ENCODE measurements around the gene P2RX2. TPM values are rescaled to one million over a fixed set of nuclear protein-coding genes. Genes with fewer than 3 reads are reported as not detected.

P2RX2 gene
- total RNA-seq, 1 experiment from 2014 or later = not detected

DNA sequence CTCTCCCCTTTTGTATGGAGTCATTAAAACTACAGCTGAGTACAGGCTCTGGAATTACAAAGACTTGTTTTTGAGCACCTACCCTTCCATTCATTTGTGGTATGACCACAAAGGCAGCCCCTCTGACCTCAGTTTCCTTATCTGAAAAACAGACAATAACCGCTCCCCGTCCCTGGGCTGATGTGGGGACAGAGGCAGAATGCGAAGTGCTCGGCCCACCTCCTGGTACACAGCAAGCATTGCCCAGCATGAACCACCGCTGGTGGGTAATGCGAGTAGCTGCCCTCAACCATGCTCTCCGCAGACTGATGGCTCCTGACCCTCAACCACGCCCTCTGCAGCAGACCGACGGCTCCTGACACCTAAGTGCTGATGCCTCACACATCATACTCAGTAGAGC, 22.4 kb downstream of the P2RX2 start:
- Histone ChIP-seq H3K9me2 (ENCODE audit: insufficient read depth) (no peaks in the 10 kb centered on the region), H3K4me1 (ENCODE audit: control insufficient read depth in 1 of 2, insufficient read depth in 2 of 2, low read length in 2 of 2) (no peaks in the 10 kb centered on the region), H3K79me2 (ENCODE audit: insufficient read depth, low read length) (no peaks in the 10 kb centered on the region), H3K27me3 (ENCODE audit: insufficient read depth, low read length) (no peaks in the 10 kb centered on the region), H3K9ac (ENCODE audit: low read length) (no peak overlapping the region), H3K4me3 (replicated peaks in 1 of 2; ENCODE audit: low read depth in 1 of 2, low read length in 2 of 2) (no peak overlapping the region), H3K4me2 (ENCODE audit: low read length) (no peak overlapping the region), H3K9me3 (ENCODE audit: control insufficient read depth in 1 of 2, insufficient read depth in 1 of 2, low read depth in 1 of 2, low read length in 2 of 2) (no peaks in the 10 kb centered on the region), H3K36me3 (ENCODE audit: control insufficient read depth in 1 of 2, insufficient read depth in 2 of 2, low read length in 2 of 2) (peaks cover 31 to 50% of the 10 kb centered on the region in 2 experiments; a peak in 3 of 4 replicates), H4K20me1 (ENCODE audit: insufficient read depth) (no peaks in the 10 kb centered on the region), H3K27ac (ENCODE audit: low read depth, low read length) (no peak overlapping the region), H2AFZ (ENCODE audit: low read depth, low read length, poor library complexity, severe bottlenecking) (no peak overlapping the region)
- no TSS peak for BruUV-seq (replicated peaks)
- POLR2A ChIA-PET = no interaction called here
- DNase-seq (ENCODE audit: low read depth, low spot score) = no peak
- no peak for ATAC-seq
- intact Hi-C loops (cut with micrococcal nuclease) = no loop called here
- TF ChIP-seq, protein P1, sequence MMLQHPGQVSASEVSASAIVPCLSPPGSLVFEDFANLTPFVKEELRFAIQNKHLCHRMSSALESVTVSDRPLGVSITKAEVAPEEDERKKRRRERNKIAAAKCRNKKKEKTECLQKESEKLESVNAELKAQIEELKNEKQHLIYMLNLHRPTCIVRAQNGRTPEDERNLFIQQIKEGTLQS (IDR thresholded peaks at IDR 0.05) = no peak
- TF ChIP-seq EZH2phosphoT487 (IDR thresholded peaks at IDR 0.05; ENCODE audit: borderline replicate concordance) = no peak
- no peak for TF ChIP-seq SP1 (IDR thresholded peaks at IDR 0.05; ENCODE audit: low read depth)
- TF ChIP-seq SIN3A (IDR thresholded peaks at IDR 0.05; ENCODE audit: low read depth) = no peak
- CTCF ChIA-PET = no interaction called here
- RAD21 ChIA-PET (ENCODE audit: low non-redundant PET in 1 of 2, low total read pairs in 2 of 2, uncharacterized antibody in 2 of 2, unreplicated experiment in 2 of 2) = no interaction called here

DNA sequence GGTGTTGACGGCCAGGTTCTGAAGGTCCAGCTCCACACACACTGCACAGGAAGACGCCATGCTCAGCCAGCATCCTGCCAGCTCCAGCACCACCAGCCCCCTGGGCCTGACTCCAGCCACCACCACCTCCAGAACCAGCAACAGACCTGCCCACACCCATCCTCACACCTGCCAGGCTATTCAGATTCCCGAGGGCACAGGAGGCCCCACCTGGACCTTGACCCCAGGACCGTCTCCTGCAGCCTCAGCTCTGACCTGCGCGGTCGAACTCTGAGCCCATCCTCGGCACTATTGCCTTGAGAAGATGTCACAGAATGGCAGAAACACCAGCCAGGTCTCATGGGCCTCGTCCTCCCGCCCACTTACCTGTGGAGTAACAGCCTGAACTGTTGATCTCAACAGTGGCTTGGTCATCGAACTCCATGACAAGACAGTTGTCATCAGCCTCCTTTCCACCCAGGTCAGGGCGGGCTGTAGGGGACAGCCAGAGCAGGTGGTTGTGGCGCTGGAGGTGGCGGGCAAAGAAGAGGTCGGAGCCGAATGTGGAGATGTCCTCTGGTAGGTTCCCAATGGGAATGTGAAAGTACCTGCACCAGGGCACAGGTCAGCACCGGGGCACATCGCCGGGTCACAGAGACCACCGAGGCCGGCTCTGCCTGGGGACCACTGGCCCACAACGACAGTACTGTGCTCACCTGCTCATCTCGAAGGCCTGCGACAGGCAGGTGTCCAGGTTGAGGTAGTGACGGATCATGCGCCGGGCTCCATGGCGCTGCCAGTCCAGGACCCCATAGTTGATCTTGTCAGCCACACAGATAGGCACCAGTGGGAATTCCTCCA, 23.5 kb downstream of the P2RX2 start:
- intact Hi-C loops (cut with micrococcal nuclease) = no loop called here
- no peak overlapping the region for H3K9ac ChIP-seq (ENCODE audit: low read length)
- TSS peak; percentile 32 for BruUV-seq (replicated peaks)

More for the DNA sequence above, 23.5 kb downstream of the P2RX2 start:
- ChIA-PET POLR2A (no interaction called here), RAD21 (ENCODE audit: low non-redundant PET in 1 of 2, low total read pairs in 2 of 2, uncharacterized antibody in 2 of 2, unreplicated experiment in 2 of 2) (no interaction called here), CTCF (no interaction called here)
- H3K4me1 ChIP-seq (ENCODE audit: control insufficient read depth in 1 of 2, insufficient read depth in 2 of 2, low read length in 2 of 2) = no peaks in the 10 kb centered on the region
- H2AFZ ChIP-seq (ENCODE audit: low read depth, low read length, poor library complexity, severe bottlenecking) = no peak overlapping the region
- no peak for TF ChIP-seq ELF1 (IDR thresholded peaks at IDR 0.05; ENCODE audit: borderline replicate concordance, low read depth)
- TF ChIP-seq SP1 (IDR thresholded peaks at IDR 0.05; ENCODE audit: low read depth) = no peak
- no peak for TF ChIP-seq YY1 (IDR thresholded peaks at IDR 0.05; ENCODE audit: extremely low read depth, insufficient replicate concordance, low read depth, low read length)
- no peak for TF ChIP-seq EGR1 (IDR thresholded peaks at IDR 0.05; ENCODE audit: low read depth)
- TF ChIP-seq, protein P2, sequence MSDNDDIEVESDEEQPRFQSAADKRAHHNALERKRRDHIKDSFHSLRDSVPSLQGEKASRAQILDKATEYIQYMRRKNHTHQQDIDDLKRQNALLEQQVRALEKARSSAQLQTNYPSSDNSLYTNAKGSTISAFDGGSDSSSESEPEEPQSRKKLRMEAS (IDR thresholded peaks at IDR 0.05) = no peak
- no peak for TF ChIP-seq POLR2AphosphoS5 (IDR thresholded peaks at IDR 0.05; ENCODE audit: low read depth, low read length)
- no peak for TF ChIP-seq RAD21 (IDR thresholded peaks at IDR 0.05; ENCODE audit: low read depth)
- TF ChIP-seq, protein P3, sequence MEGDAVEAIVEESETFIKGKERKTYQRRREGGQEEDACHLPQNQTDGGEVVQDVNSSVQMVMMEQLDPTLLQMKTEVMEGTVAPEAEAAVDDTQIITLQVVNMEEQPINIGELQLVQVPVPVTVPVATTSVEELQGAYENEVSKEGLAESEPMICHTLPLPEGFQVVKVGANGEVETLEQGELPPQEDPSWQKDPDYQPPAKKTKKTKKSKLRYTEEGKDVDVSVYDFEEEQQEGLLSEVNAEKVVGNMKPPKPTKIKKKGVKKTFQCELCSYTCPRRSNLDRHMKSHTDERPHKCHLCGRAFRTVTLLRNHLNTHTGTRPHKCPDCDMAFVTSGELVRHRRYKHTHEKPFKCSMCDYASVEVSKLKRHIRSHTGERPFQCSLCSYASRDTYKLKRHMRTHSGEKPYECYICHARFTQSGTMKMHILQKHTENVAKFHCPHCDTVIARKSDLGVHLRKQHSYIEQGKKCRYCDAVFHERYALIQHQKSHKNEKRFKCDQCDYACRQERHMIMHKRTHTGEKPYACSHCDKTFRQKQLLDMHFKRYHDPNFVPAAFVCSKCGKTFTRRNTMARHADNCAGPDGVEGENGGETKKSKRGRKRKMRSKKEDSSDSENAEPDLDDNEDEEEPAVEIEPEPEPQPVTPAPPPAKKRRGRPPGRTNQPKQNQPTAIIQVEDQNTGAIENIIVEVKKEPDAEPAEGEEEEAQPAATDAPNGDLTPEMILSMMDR (IDR thresholded peaks at IDR 0.05 in 2 of 3, conservative IDR thresholded peaks at IDR 0.05 in 1 of 3; ENCODE audit: borderline replicate concordance in 1 of 3, insufficient read depth in 1 of 3, low read depth in 2 of 3, low read length in 2 of 3) = no peak
- TF ChIP-seq CEBPB (IDR thresholded peaks at IDR 0.05; ENCODE audit: low read depth) = no peak
- no peak for TF ChIP-seq SIN3A (IDR thresholded peaks at IDR 0.05; ENCODE audit: low read depth)
- TF ChIP-seq FOSL1 (IDR thresholded peaks at IDR 0.05; ENCODE audit: low read depth) = no peak
- DNase-seq (ENCODE audit: low read depth, low spot score) = no peak
- ATAC-seq = no peak
- H3K4me3 ChIP-seq (replicated peaks in 1 of 2; ENCODE audit: low read depth in 1 of 2, low read length in 2 of 2) = no peak overlapping the region
- no peaks in the 10 kb centered on the region for H3K27me3 ChIP-seq (ENCODE audit: insufficient read depth, low read length)
- no peaks in the 10 kb centered on the region for H4K20me1 ChIP-seq (ENCODE audit: insufficient read depth)
- no peaks in the 10 kb centered on the region for H3K9me3 ChIP-seq (ENCODE audit: control insufficient read depth in 1 of 2, insufficient read depth in 1 of 2, low read depth in 1 of 2, low read length in 2 of 2)
- no peaks in the 10 kb centered on the region for H3K9me2 ChIP-seq (ENCODE audit: insufficient read depth)
- H3K4me2 ChIP-seq (ENCODE audit: low read length) = no peak overlapping the region
- peaks cover 32 to 49% of the 10 kb centered on the region in 2 experiments; a peak in 3 of 4 replicates for H3K36me3 ChIP-seq (ENCODE audit: control insufficient read depth in 1 of 2, insufficient read depth in 2 of 2, low read length in 2 of 2)
- H3K79me2 ChIP-seq (ENCODE audit: insufficient read depth, low read length) = no peaks in the 10 kb centered on the region
- H3K27ac ChIP-seq (ENCODE audit: low read depth, low read length) = no peak overlapping the region

Data from HCT116 (cell line).